Measurements from ENCODE around the gene PDE1A.

The PDE1A gene

GRCh38 chr2:182170341-182170740, 256.5 kb downstream of the PDE1A start:
- no peaks in the 10 kb centered on the region for H3K4me1 ChIP-seq
- H3K4me3 ChIP-seq (ENCODE audit: low read depth, low read length): no peak overlapping the region
- no peaks in the 10 kb centered on the region for H3K36me3 ChIP-seq
- no peak for TF ChIP-seq CTCF (IDR thresholded peaks at IDR 0.05; ENCODE audit: low read depth, low read length)
- H3K9me3 ChIP-seq: no peaks in the 10 kb centered on the region
- DNase-seq: no peak
- H3K27me3 ChIP-seq: no peaks in the 10 kb centered on the region

- no peak for TF ChIP-seq CTCF (IDR thresholded peaks at IDR 0.05; ENCODE audit: low read depth, low read length)
- DNase-seq: no peak
- no peak overlapping the region for H3K4me3 ChIP-seq (ENCODE audit: low read depth, low read length)
- no peaks in the 10 kb centered on the region for H3K27me3 ChIP-seq
- no peaks in the 10 kb centered on the region for H3K36me3 ChIP-seq
- no peaks in the 10 kb centered on the region for H3K9me3 ChIP-seq
- H3K4me1 ChIP-seq: no peaks in the 10 kb centered on the region
Measured at GRCh38 chr2:182167882-182168281, 259.0 kb downstream of the PDE1A start.

- no peak for DNase-seq
- Histone ChIP-seq H3K27me3 (no peaks in the 10 kb centered on the region), H3K4me3 (ENCODE audit: low read depth, low read length) (no peak overlapping the region), H3K4me1 (no peaks in the 10 kb centered on the region), H3K36me3 (no peaks in the 10 kb centered on the region), H3K9me3 (no peaks in the 10 kb centered on the region)
- TF ChIP-seq CTCF (IDR thresholded peaks at IDR 0.05; ENCODE audit: low read depth, low read length): no peak
Measured at GRCh38 chr2:182166841-182167240, 260.0 kb downstream of the PDE1A start.

- Histone ChIP-seq H3K4me3 (ENCODE audit: low read depth, low read length) (no peak overlapping the region), H3K9me3 (no peaks in the 10 kb centered on the region), H3K4me1 (no peaks in the 10 kb centered on the region), H3K36me3 (no peaks in the 10 kb centered on the region), H3K27me3 (no peaks in the 10 kb centered on the region)
- TF ChIP-seq CTCF (IDR thresholded peaks at IDR 0.05; ENCODE audit: low read depth, low read length): no peak
- DNase-seq: no peak
Measured at GRCh38 chr2:182166406-182166805, 260.4 kb downstream of the PDE1A start.

GRCh38 chr2:182165202-182165601, 261.6 kb downstream of the PDE1A start:
- TF ChIP-seq CTCF (IDR thresholded peaks at IDR 0.05; ENCODE audit: low read depth, low read length): no peak
- H3K4me1 ChIP-seq: no peaks in the 10 kb centered on the region
- H3K4me3 ChIP-seq (ENCODE audit: low read depth, low read length): no peak overlapping the region
- H3K36me3 ChIP-seq: no peaks in the 10 kb centered on the region
- no peak for DNase-seq
- H3K27me3 ChIP-seq: no peaks in the 10 kb centered on the region
- H3K9me3 ChIP-seq: no peaks in the 10 kb centered on the region

- Histone ChIP-seq H3K27me3 (no peaks in the 10 kb centered on the region), H3K4me3 (ENCODE audit: low read depth, low read length) (no peak overlapping the region), H3K36me3 (no peaks in the 10 kb centered on the region), H3K9me3 (no peaks in the 10 kb centered on the region), H3K4me1 (no peaks in the 10 kb centered on the region)
- no peak for TF ChIP-seq CTCF (IDR thresholded peaks at IDR 0.05; ENCODE audit: low read depth, low read length)
- no peak for DNase-seq
Measured at GRCh38 chr2:182164686-182165085, 262.1 kb downstream of the PDE1A start.

Data from BE2C (cell line).